ENCODE data around the gene ANKRD10. TPM values are rescaled to one million over a fixed set of nuclear protein-coding genes. Genes with fewer than 3 reads are reported as not detected.
A peak's percentile ranks its signal among the peaks of the same experiment; 100 is the strongest.

Gene ANKRD10
- total and polyA plus RNA-seq, 2 of the 8 experiments (the other 6 are each of a cell fraction or from before 2014, with no cell fraction given) = 146 to 218 TPM

- POLR2A ChIA-PET (ENCODE audit: partially characterized antibody) = interaction anchor here (0.7 to 2.7 kb wide), 3 partner anchors 9 to 18 kb away, joined by 5 to 16 read pairs (median 7); no protein-coding TSS in a partner anchor
- no peak overlapping the region for H3K14ac ChIP-seq (ENCODE audit: insufficient read length)
- WGBS, 2 experiments (ENCODE audit: extremely low coverage in 1 of 2, insufficient coverage in 1 of 2, insufficient read length in 1 of 2, insufficient replicate concordance in 2 of 2, low coverage in 1 of 2, low lambda C conversion rate in 2 of 2, missing lambda C conversion rate in 1 of 2) = 84% methylated on average over 8 of the region's 8 CpGs; no CpG with 5 or more reads in 1 of the 2 experiments
- no peak overlapping the region for H3K4ac ChIP-seq (replicated peaks; ENCODE audit: insufficient read length, low read depth, low read length)
- no peak overlapping the region for H2BK20ac ChIP-seq (ENCODE audit: low read length)
- no peak overlapping the region; a peak in 1 of 7 replicates for H3K9ac ChIP-seq (replicated peaks in 1 of 4; ENCODE audit: extremely low read depth in 1 of 4, low read depth in 3 of 4, low read length in 3 of 4)
- no peak overlapping the region for H3K56ac ChIP-seq (replicated peaks; ENCODE audit: insufficient read length, low read depth, low read length)
- H3K79me1 ChIP-seq (ENCODE audit: low read depth, low read length) = no peaks in the 10 kb centered on the region; the same call in 1 of the 2 replicates
- no peak overlapping the region for H4K91ac ChIP-seq (replicated peaks; ENCODE audit: insufficient read length, low read length)
- no peak overlapping the region for H3K27ac ChIP-seq (ENCODE audit: low read depth, low read length)
- no peak overlapping the region for H2BK5ac ChIP-seq (ENCODE audit: low read depth, low read length)
- H3K27me3 ChIP-seq (replicated peaks in 1 of 4; ENCODE audit: control insufficient read depth in 3 of 4, extremely low read depth in 1 of 4, insufficient read depth in 3 of 4, low read length in 3 of 4) = 0 out of 7 replicates have a peak, but pooled peaks cover 0 to 5% (median 0%) of the 10 kb centered on the region in 4 experiments
- H3K79me2 ChIP-seq (ENCODE audit: control insufficient read depth in 1 of 2, insufficient read depth in 2 of 2, low read length in 2 of 2) = peaks cover 0 to 6% of the 10 kb centered on the region in 2 experiments; a peak in 1 of 4 replicates
- no peak overlapping the region for H2BK120ac ChIP-seq (replicated peaks; ENCODE audit: low read depth, low read length)
- peaks cover 10% of the 10 kb centered on the region for H3K23me2 ChIP-seq (ENCODE audit: low read depth, low read length)
- peaks cover 0 to 7% of the 10 kb centered on the region in 2 experiments for H4K20me1 ChIP-seq (replicated peaks in 1 of 2; ENCODE audit: control insufficient read depth in 1 of 2, insufficient read depth in 2 of 2, low read length in 2 of 2)
- peak overlapping the region; percentile 93 to 98; a peak in 3 of 4 replicates for H3K4me2 ChIP-seq (ENCODE audit: insufficient read depth in 1 of 2, low read depth in 2 of 2, low read length in 2 of 2)
- no peak overlapping the region for H2BK15ac ChIP-seq (ENCODE audit: low read length)
- peak; percentile 13 for FAIRE-seq
- H3K9me3 ChIP-seq (ENCODE audit: insufficient read depth in 2 of 2, low read depth in 1 of 2, low read length in 1 of 2) = peaks cover 0 to 5% of the 10 kb centered on the region in 2 experiments; a peak in 1 of 4 replicates
- no peak overlapping the region for H4K5ac ChIP-seq (ENCODE audit: insufficient read length, low read depth, low read length)
- H3K18ac ChIP-seq (ENCODE audit: extremely low read depth, low read length) = no peak overlapping the region
- H3K4me3 ChIP-seq (ENCODE audit: extremely low read depth in 1 of 4, insufficient read depth in 2 of 4, low read depth in 3 of 4, low read length in 4 of 4) = no peak overlapping the region; a peak in 1 of 8 replicates
- no peak overlapping the region for H3K23ac ChIP-seq (ENCODE audit: insufficient read length)
- CTCF ChIA-PET (ENCODE audit: partially characterized antibody) = interaction anchor here (0.7 to 3.1 kb wide), 6 partner anchors 9 to 1758 kb away, joined by 3 to 14 read pairs (median 3); no protein-coding TSS in a partner anchor
- no peak overlapping the region for H2AK5ac ChIP-seq (ENCODE audit: low read depth, low read length)
- H3K36me3 ChIP-seq (ENCODE audit: control insufficient read depth in 2 of 4, insufficient read depth in 4 of 4, low read length in 3 of 4) = 0 out of 8 replicates have a peak, but pooled peaks cover 0 to 2% (median 0%) of the 10 kb centered on the region in 4 experiments
- no peak overlapping the region for H4K8ac ChIP-seq (ENCODE audit: extremely low read depth, insufficient read depth, low read length)
- no peak for DNase-seq (ENCODE audit: low read depth in 1 of 2, low spot score in 2 of 2)
- H2BK12ac ChIP-seq (ENCODE audit: low read depth, low read length) = no peak overlapping the region
- no peak overlapping the region for H2AFZ ChIP-seq (ENCODE audit: low read length)
- peaks cover 0 to 16% (median 8%) of the 10 kb centered on the region in 4 experiments; a peak in 5 of 7 replicates for H3K4me1 ChIP-seq (replicated peaks in 1 of 4; ENCODE audit: control insufficient read depth in 3 of 4, insufficient read depth in 4 of 4, low read length in 3 of 4)
- TF ChIP-seq SRF (IDR thresholded peaks at IDR 0.05; ENCODE audit: low read depth, low read length) (no peak), POLR2AphosphoS5 (IDR thresholded peaks at IDR 0.05; ENCODE audit: low read depth, low read length) (no peak), EP300 (IDR thresholded peaks at IDR 0.05; ENCODE audit: borderline replicate concordance in 1 of 2, low read depth in 2 of 2, low read length in 2 of 2) (no peak), BACH1 (IDR thresholded peaks at IDR 0.05; ENCODE audit: low read length) (no peak), CHD1 (IDR thresholded peaks at IDR 0.05; ENCODE audit: low read depth, low read length) (no peak), RFX5 (IDR thresholded peaks at IDR 0.05; ENCODE audit: borderline replicate concordance, low read depth, low read length) (no peak), JUND (IDR thresholded peaks at IDR 0.05; ENCODE audit: low read length) (no peak), SP4 (IDR thresholded peaks at IDR 0.05; ENCODE audit: low read length) (no peak), NANOG (IDR thresholded peaks at IDR 0.05; ENCODE audit: insufficient read depth, low read depth, low read length, poor library complexity, severe bottlenecking) (no peak), SUZ12 (IDR thresholded peaks at IDR 0.05; ENCODE audit: low read length) (no peak), CTBP2 (IDR thresholded peaks at IDR 0.05; ENCODE audit: borderline replicate concordance, insufficient read depth, insufficient read length, low read length) (no peak), E2F6 (IDR thresholded peaks at IDR 0.05) (no peak), YY1 (IDR thresholded peaks at IDR 0.05; ENCODE audit: low read depth, low read length) (no peak)
Observed at GRCh38 chr13:110875241-110875640, 39.6 kb downstream of the ANKRD10 start.

All from H1 (cell line).